HepG2 (cell line): Measurements from ENCODE around the gene ENTPD1. TPM values are rescaled to one million over a fixed set of nuclear protein-coding genes. Genes with fewer than 3 reads are reported as not detected.

Experiments
- ATAC-seq: fragments of 200-7000 bp; cut with Tn5 transposase; 3 replicates; pipeline ENCODE4 v1.9.1; 2020; ENCODE audit warnings: mild to moderate bottlenecking, moderate library complexity
- BruUV-seq: library from RNA; stranded (reverse); fragments of 400-500 nt; replicated peaks from 2 replicates; lab custom pipeline; 2021; lab: Mats Ljungman, UMichigan
- CTCF ChIA-PET: fragments of 300-600 bp; formaldehyde crosslinking; extraction: SDS; loops from one replicate; lab custom pipeline; 2021; ENCODE audit warnings: low total read pairs, inconsistent platforms, low intra/inter-chr PET ratio; lab: Yijun Ruan, JAX
- POLR2A ChIA-PET: fragments of 350-600 bp; sonication (Branson Sonifier 250); formaldehyde crosslinking; loops from one replicate; lab custom pipeline; 2020; ENCODE audit warnings: antibody characterized with exemption, inconsistent platforms; lab: Yijun Ruan, JAX
- DNase-seq: peaks from one replicate; pipeline ENCODE4 v3.0.0-alpha.2; 2015; ENCODE audit warnings: low spot score
- FAIRE-seq: peaks from 3 replicates; lab custom pipeline; 2011; peaks lifted over from hg19 to GRCh38; lab: Jason Lieb, UNC
- H2AFZ ChIP-seq: one replicate; pipeline ENCODE4 v1.6.1; 2011; ENCODE audit warnings: low read length, inconsistent platforms
- H3K27ac ChIP-seq: fragments of 300-600 bp; 3 replicates; pipeline ENCODE4 v1.8.0; 2011; ENCODE audit warnings: mixed run types, mild to moderate bottlenecking, mixed read lengths, low read length, inconsistent platforms; ENCODE audit not compliant: insufficient read depth; ENCODE audit errors: extremely low read length
- H3K27me3 ChIP-seq, 2 experiments: fragments of 200-600 bp in 1 of 2; 2 replicates in 1 of 2; 3 replicates in 1 of 2; pipeline versions ENCODE4 v1.6.0 to v1.8.0; 2011; ENCODE audit warnings: low read length in 2 of 2, mild to moderate bottlenecking in 2 of 2, moderate library complexity in 2 of 2, inconsistent platforms in 1 of 2; ENCODE audit not compliant: insufficient read depth in 2 of 2, control insufficient read depth in 1 of 2
- H3K36me3 ChIP-seq, 2 experiments: fragments of 200-600 bp in 1 of 2; replicated peaks in 1 of 2; 2 replicates in 1 of 2; 3 replicates in 1 of 2; pipeline versions ENCODE4 v1.5.1 to v1.8.0; 2011; ENCODE audit warnings: low read length in 2 of 2, inconsistent platforms in 1 of 2; ENCODE audit not compliant: insufficient read depth in 2 of 2, control insufficient read depth in 1 of 2
- H3K4me1 ChIP-seq: 2 replicates; pipeline ENCODE4 v1.5.1; 2012; ENCODE audit warnings: low read length, inconsistent platforms; ENCODE audit not compliant: insufficient read depth
- H3K4me2 ChIP-seq: 2 replicates; pipeline ENCODE4 v1.6.0; 2011; ENCODE audit warnings: low read depth, low read length, inconsistent platforms
- H3K4me3 ChIP-seq, 3 experiments: fragments of 200-600 bp in 1 of 3; sonication (generic), shearing (Covaris generic) in 1 of 3; replicated peaks in 1 of 3; 2 replicates each; pipeline ENCODE4 v1.5.1; 2011 to 2016; ENCODE audit warnings: low read length in 3 of 3, inconsistent platforms in 2 of 3, low read depth in 2 of 3, mild to moderate bottlenecking in 2 of 3, control low read depth in 1 of 3, mixed read lengths in 1 of 3; ENCODE audit not compliant: insufficient read depth in 1 of 3
- H3K79me2 ChIP-seq: one replicate; pipeline ENCODE4 v1.6.1; 2011; ENCODE audit warnings: low read length, inconsistent platforms; ENCODE audit not compliant: insufficient read depth
- H3K9ac ChIP-seq: 2 replicates; pipeline ENCODE4 v1.6.0; 2011; ENCODE audit warnings: mild to moderate bottlenecking, low read depth, low read length, inconsistent platforms; ENCODE audit not compliant: insufficient read depth
- H3K9me3 ChIP-seq: 2 replicates; pipeline ENCODE4 v1.5.1; 2012; ENCODE audit warnings: mild to moderate bottlenecking, low read length
- H4K20me1 ChIP-seq: 2 replicates; pipeline ENCODE4 v1.6.0; 2011; ENCODE audit warnings: inconsistent platforms, mild to moderate bottlenecking, low read length, moderate library complexity; ENCODE audit not compliant: insufficient read depth
- CC2D1A ChIP-seq: sonication (generic); formaldehyde crosslinking; IDR thresholded peaks from 2 replicates; pipeline ENCODE4 v1.8.1; 2023; ENCODE audit warnings: mild to moderate bottlenecking, missing genetic modification reagents
- FOXO1 ChIP-seq: sonication (generic); formaldehyde crosslinking; IDR thresholded peaks from 2 replicates; pipeline ENCODE4 v1.4.0; 2020; ENCODE audit warnings: missing genetic modification reagents
- HDAC6 ChIP-seq: fragments of 200-600 bp; sonication (generic); IDR thresholded peaks from 2 replicates; pipeline ENCODE4 v1.7.0; 2017; ENCODE audit warnings: mild to moderate bottlenecking, antibody characterized with exemption, low read length, low read depth
- KDM6A ChIP-seq: IDR thresholded peaks from 2 replicates; pipeline ENCODE4 v1.6.1; 2016; ENCODE audit warnings: low read depth
- MAZ ChIP-seq, 2 experiments: sonication (generic) in 1 of 2; formaldehyde crosslinking in 1 of 2; IDR thresholded peaks; 2 replicates each; pipeline versions ENCODE4 v1.5.0 to v1.6.1; 2012 to 2020; ENCODE audit warnings: low read depth in 2 of 2, mild to moderate bottlenecking in 2 of 2, borderline replicate concordance in 1 of 2, improper control_type of control experiment in 1 of 2, low read length in 1 of 2, missing genetic modification reagents in 1 of 2, moderate library complexity in 1 of 2
- RORA ChIP-seq: sonication (generic); formaldehyde crosslinking; IDR thresholded peaks from 2 replicates; pipeline ENCODE4 v1.5.0; 2020; ENCODE audit warnings: mild to moderate bottlenecking, missing genetic modification reagents, moderate library complexity
- SMARCE1 ChIP-seq: fragments of 450-650 bp; IDR thresholded peaks from 2 replicates; pipeline ENCODE4 v1.6.1; 2017; ENCODE audit warnings: borderline replicate concordance
- WIZ ChIP-seq: sonication (generic); formaldehyde crosslinking; IDR thresholded peaks from 2 replicates; pipeline ENCODE4 v1.5.1; 2020; ENCODE audit warnings: mild to moderate bottlenecking, missing genetic modification reagents
- ZFP36L1 ChIP-seq: sonication (generic); formaldehyde crosslinking; IDR thresholded peaks from 2 replicates; pipeline ENCODE4 v1.8.0; 2022; ENCODE audit warnings: mild to moderate bottlenecking, missing genetic modification reagents, moderate library complexity
- ZFP90 ChIP-seq: sonication (generic); formaldehyde crosslinking; IDR thresholded peaks from 2 replicates; pipeline ENCODE4 v1.8.0; 2022; ENCODE audit warnings: missing genetic modification reagents, mild to moderate bottlenecking, inconsistent platforms, borderline replicate concordance
- ZNF124 ChIP-seq: sonication (generic); formaldehyde crosslinking; IDR thresholded peaks from 2 replicates; pipeline ENCODE4 v1.4.0; 2020; ENCODE audit warnings: missing genetic modification reagents
- ZNF674 ChIP-seq: sonication (generic); formaldehyde crosslinking; IDR thresholded peaks from 2 replicates; pipeline ENCODE4 v1.5.0; 2020; ENCODE audit warnings: low read depth, mild to moderate bottlenecking, missing genetic modification reagents
- ZSCAN22 ChIP-seq: sonication (generic); formaldehyde crosslinking; IDR thresholded peaks from 2 replicates; pipeline ENCODE4 v1.4.0; 2020; ENCODE audit warnings: mild to moderate bottlenecking, missing genetic modification reagents
- ZSCAN25 ChIP-seq: sonication (generic); formaldehyde crosslinking; IDR thresholded peaks from 2 replicates; pipeline ENCODE4 v1.8.0; 2022; ENCODE audit warnings: mild to moderate bottlenecking, missing genetic modification reagents
- WGBS: methylation state at CpG from one replicate; pipeline ENCODE4 v1.1.6; 2017; ENCODE audit warnings: low lambda C conversion rate; 5-methylcytosine and 5-hydroxymethylcytosine counted together
- in situ Hi-C: cut with HindIII; loops from 2 replicates; pipeline ENCODE4 v1.10.0; 2017; ENCODE audit warnings: low pct_unique_long_range_greater_than_20kb; ENCODE audit not compliant: extremely low pct_ligation_motif_present
- intact Hi-C: fragments of 100-400 bp; cut with micrococcal nuclease; formaldehyde crosslinking; loops from one replicate; pipeline ENCODE4 v1.10.0; 2022; ENCODE audit not compliant: unreplicated experiment
- polyA plus RNA-seq, 8 experiments: library from polyadenylated mRNA; depleted of rRNA in 3 of 8; stranded (reverse) in 7 of 8; unstranded in 1 of 8; fragments of >200 nt; fragmentation: Illumina TruSeq in 4 of 8; extraction: Trizol in 4 of 8; gene quantifications; 2 replicates each; pipeline versions ENCODE4 v1.2.1 to v1.2.3, GENCODE V29; 2011 to 2016; ENCODE audit warnings: low read depth in 4 of 8, missing spikeins in 1 of 8, mixed read lengths in 1 of 8; ENCODE audit not compliant: insufficient read depth in 1 of 8
- total RNA-seq, 5 experiments: library from RNA; depleted of rRNA; stranded (reverse); fragments of >200 nt; fragmentation: Illumina TruSeq; extraction: Trizol; gene quantifications; 2 replicates each; pipeline ENCODE4 v1.2.3, GENCODE V29; 2016; ENCODE audit warnings: low read depth in 1 of 5
- TF ChIP-seq, protein P1 (sequence below): sonication (generic); formaldehyde crosslinking; IDR thresholded peaks from 2 replicates; pipeline ENCODE4 v1.8.0; 2022; ENCODE audit warnings: mild to moderate bottlenecking, missing genetic modification reagents, borderline replicate concordance
- TF ChIP-seq, protein P2 (sequence below): sonication (generic); formaldehyde crosslinking; IDR thresholded peaks from 2 replicates; pipeline ENCODE4 v1.8.0; 2022; ENCODE audit warnings: missing genetic modification reagents, low read depth, mild to moderate bottlenecking, borderline replicate concordance

The ENTPD1 gene
- total and polyA plus RNA-seq, 2 of the 13 experiments (the other 11 are each of a cell fraction or from before 2014, with no cell fraction given), result 0.07 TPM

DNA sequence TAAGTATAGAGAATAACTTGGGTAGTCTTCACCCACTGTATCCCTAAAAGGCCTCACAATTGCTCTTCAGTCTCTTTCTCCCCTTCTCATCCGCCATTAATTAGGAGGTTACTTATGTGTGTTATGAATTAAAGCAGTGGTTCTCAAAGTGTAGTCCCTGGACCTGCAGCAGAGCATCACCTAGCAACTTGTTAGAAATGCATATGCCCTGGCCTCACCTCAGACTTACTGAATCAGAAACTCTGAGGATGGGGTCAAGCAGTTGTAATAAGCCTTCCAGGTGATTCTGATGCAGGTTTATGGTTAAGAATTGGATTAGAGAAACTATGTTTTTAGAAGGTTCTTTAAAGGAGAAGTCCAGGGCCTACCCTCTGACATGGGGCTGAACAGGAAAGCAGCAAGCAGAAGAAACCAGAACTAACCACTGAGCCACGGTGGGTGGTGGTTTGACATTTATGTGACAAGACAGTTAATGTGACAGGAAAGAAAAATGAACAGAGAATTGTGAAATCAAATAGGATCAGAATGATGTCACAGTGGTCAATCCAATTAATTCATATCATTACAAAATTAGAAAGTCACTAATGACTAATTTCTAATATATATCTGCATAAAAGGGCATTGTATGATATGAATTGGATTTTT lies 37.6 kb downstream of the ENTPD1 start (continued):
- no peak for TF ChIP-seq MAZ (IDR thresholded peaks at IDR 0.05; ENCODE audit: borderline replicate concordance, low read depth, low read length)
- no peak for TF ChIP-seq MAZ (CRISPR knock-in tag; IDR thresholded peaks at IDR 0.05; ENCODE audit: low read depth)
- no peak for TF ChIP-seq ZNF674 (CRISPR knock-in tag)

DNA sequence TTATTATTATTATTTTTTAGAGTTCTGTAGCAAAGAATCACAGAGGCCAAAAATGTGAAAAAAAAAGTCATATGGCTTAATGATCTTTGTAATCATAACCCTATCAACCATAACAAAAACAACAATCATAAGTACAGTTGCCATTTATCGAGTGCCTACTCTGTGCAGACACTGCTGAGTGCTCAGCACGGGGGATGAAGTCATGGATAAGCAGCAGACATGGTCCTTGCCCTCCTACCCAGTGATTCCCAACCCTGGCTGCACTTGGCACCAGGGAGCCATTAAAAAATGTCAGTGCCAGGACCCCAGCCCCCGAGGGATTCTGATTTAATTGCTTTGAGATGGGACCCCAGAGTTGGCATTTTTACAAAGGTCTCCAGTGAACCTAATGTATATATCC lies 38.2 kb downstream of the ENTPD1 start:
- WGBS, result 13% methylated on average over 3 of the region's 3 CpGs
- CTCF ChIA-PET, result no interaction called here
- POLR2A ChIA-PET, result no interaction called here
- ATAC-seq, result no peak
- H3K27me3 ChIP-seq, result peaks cover 0 to 5% of the 10 kb centered on the region in 2 experiments; a peak in 3 of 5 replicates
- in situ Hi-C loops, result no loop called here
- intact Hi-C loops, result no loop called here
- TF ChIP-seq HDAC6, result no peak
- TF ChIP-seq ZFP90 (CRISPR knock-in tag), result no peak
- no peak for TF ChIP-seq CC2D1A
- no peak for TF ChIP-seq RORA
- no peak for TF ChIP-seq ZNF124 (CRISPR knock-in tag)
- TF ChIP-seq, protein P1, sequence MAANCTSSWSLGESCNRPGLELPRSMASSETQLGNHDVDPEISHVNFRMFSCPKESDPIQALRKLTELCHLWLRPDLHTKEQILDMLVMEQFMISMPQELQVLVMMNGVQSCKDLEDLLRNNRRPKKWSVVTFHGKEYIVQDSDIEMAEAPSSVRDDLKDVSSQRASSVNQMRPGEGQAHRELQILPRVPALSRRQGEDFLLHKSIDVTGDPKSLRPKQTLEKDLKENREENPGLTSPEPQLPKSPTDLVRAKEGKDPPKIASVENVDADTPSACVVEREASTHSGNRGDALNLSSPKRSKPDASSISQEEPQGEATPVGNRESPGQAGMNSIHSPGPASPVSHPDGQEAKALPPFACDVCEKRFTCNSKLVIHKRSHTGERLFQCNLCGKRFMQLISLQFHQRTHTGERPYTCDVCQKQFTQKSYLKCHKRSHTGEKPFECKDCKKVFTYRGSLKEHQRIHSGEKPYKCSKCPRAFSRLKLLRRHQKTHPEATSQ (CRISPR knock-in tag), result no peak
- TF ChIP-seq ZFP36L1 (CRISPR knock-in tag), result no peak
- TF ChIP-seq FOXO1 (CRISPR knock-in tag), result no peak
- no peak for TF ChIP-seq SMARCE1
- TF ChIP-seq, protein P2, sequence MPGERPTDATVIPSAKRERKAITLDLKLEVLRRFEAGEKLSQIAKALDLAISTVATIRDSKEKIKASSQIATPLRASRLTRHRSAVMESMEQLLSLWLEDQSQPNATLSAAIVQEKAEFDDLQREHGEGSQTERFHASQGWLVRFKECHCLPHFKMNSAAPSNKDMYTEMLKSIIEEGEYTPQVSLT, result no peak
- TF ChIP-seq ZSCAN25 (CRISPR knock-in tag), result no peak
- no peak for TF ChIP-seq WIZ
- TF ChIP-seq KDM6A (CRISPR knock-in tag), result no peak
- no peak for TF ChIP-seq ZSCAN22 (CRISPR knock-in tag)
- H3K27ac ChIP-seq, result no peak overlapping the region
- H2AFZ ChIP-seq, result no peak overlapping the region
- no peaks in the 10 kb centered on the region for H3K79me2 ChIP-seq
- FAIRE-seq, result no peak
- H3K9me3 ChIP-seq, result no peaks in the 10 kb centered on the region
- H3K4me3 ChIP-seq, result no peak overlapping the region
- no TSS peak for BruUV-seq
- DNase-seq, result no peak
- H3K4me2 ChIP-seq, result no peak overlapping the region
- no peak overlapping the region for H3K9ac ChIP-seq
- no peaks in the 10 kb centered on the region for H3K36me3 ChIP-seq
- peaks cover 11% of the 10 kb centered on the region for H3K4me1 ChIP-seq
- H4K20me1 ChIP-seq, result no peaks in the 10 kb centered on the region
